SK-MEL-5 (cell line): ENCODE measurements around the gene HNRNPM. TPM values are rescaled to one million over a fixed set of nuclear protein-coding genes. Genes with fewer than 3 reads are reported as not detected.

Experiments used
- total RNA-seq: library from RNA; depleted of rRNA; stranded (reverse); fragments of >200 nt; shearing (Covaris generic); gene quantifications from 2 replicates; pipeline ENCODE4 v1.2.3, GENCODE V29; 2014; rRNA removed

Gene HNRNPM
- total RNA-seq, 1 experiment from 2014 or later, result 56.1 TPM

Other genes with a start within 250 kb of the HNRNPM start
- 26.4 and 28.1 TPM in 2 replicates for gene CERS4, start 235.6 kb upstream of the HNRNPM start, total RNA-seq
- gene CD320, start 136.6 kb upstream of the HNRNPM start, total RNA-seq, result 99.4 and 112 TPM in 2 replicates
- 46.4 and 57.1 TPM in 2 replicates for gene NDUFA7, start 123.6 kb upstream of the HNRNPM start, total RNA-seq
- 786 and 875 TPM in 2 replicates for gene RPS28, start 123.5 kb upstream of the HNRNPM start, total RNA-seq
- gene KANK3, start 101.7 kb upstream of the HNRNPM start, total RNA-seq, result 0.11 and 0.24 TPM in 2 replicates
- 0.45 TPM in 1 of 2 replicates, not detected in the other for gene ANGPTL4, start 80.8 kb upstream of the HNRNPM start, total RNA-seq
- gene RAB11B, start 54.6 kb upstream of the HNRNPM start, total RNA-seq, result 5.5 and 6.4 TPM in 2 replicates
- 16.6 and 17.8 TPM in 2 replicates for gene MARCHF2, start 31.7 kb upstream of the HNRNPM start, total RNA-seq
- gene PRAM1, start 57.7 kb downstream of the HNRNPM start, total RNA-seq, result not detected in 2 replicates
- gene ZNF414, start 69.2 kb downstream of the HNRNPM start, total RNA-seq, result 0.90 and 3.4 TPM in 2 replicates
- 0.05 and 0.27 TPM in 2 replicates for gene MYO1F, start 132.5 kb downstream of the HNRNPM start, total RNA-seq
- gene ADAMTS10, start 165.7 kb downstream of the HNRNPM start, total RNA-seq, result not detected in 2 replicates
- not detected in 2 replicates for gene NFILZ, start 185.7 kb downstream of the HNRNPM start, total RNA-seq